GM23248 (cell line): ENCODE data around the gene FKBP8. TPM values are rescaled to one million over a fixed set of nuclear protein-coding genes. Genes with fewer than 3 reads are reported as not detected.

Experiments used
- DNase-seq: peaks from one replicate; pipeline ENCODE4 v3.0.0-alpha.2; 2015
- H2AFZ ChIP-seq: fragments of 200-600 bp; sonication (generic); 2 replicates; pipeline ENCODE4 v1.6.1; 2016; ENCODE audit warnings: antibody characterized with exemption
- H3F3A ChIP-seq: fragments of 200-600 bp; sonication (generic); 2 replicates; pipeline ENCODE4 v1.6.1; 2016; ENCODE audit warnings: mild to moderate bottlenecking, antibody characterized with exemption, mixed run types; ENCODE audit not compliant: insufficient read depth
- H3K27ac ChIP-seq: fragments of 200-600 bp; sonication (generic); 2 replicates; pipeline ENCODE4 v1.5.1; 2016; ENCODE audit warnings: mild to moderate bottlenecking
- H3K27me3 ChIP-seq: fragments of 200-600 bp; sonication (generic); replicated peaks from 2 replicates; pipeline ENCODE4 v1.6.1; 2016; ENCODE audit warnings: mild to moderate bottlenecking; ENCODE audit not compliant: insufficient read depth
- H3K36me3 ChIP-seq: fragments of 200-600 bp; sonication (generic); 2 replicates; pipeline ENCODE4 v1.6.1; 2016; ENCODE audit warnings: low read depth, mild to moderate bottlenecking
- H3K4me1 ChIP-seq: fragments of 200-600 bp; sonication (generic); 2 replicates; pipeline ENCODE4 v1.6.1; 2016; ENCODE audit warnings: mild to moderate bottlenecking; ENCODE audit not compliant: insufficient read depth
- H3K4me2 ChIP-seq: fragments of 200-600 bp; sonication (generic); one replicate; pipeline ENCODE4 v1.6.1; 2016; ENCODE audit warnings: mild to moderate bottlenecking; ENCODE audit not compliant: unreplicated experiment
- H3K4me3 ChIP-seq: fragments of 200-600 bp; sonication (generic); 2 replicates; pipeline ENCODE4 v1.5.1; 2016; ENCODE audit warnings: mild to moderate bottlenecking
- H3K79me2 ChIP-seq: fragments of 200-600 bp; sonication (generic); 2 replicates; pipeline ENCODE4 v1.6.1; 2016; ENCODE audit warnings: mild to moderate bottlenecking; ENCODE audit not compliant: insufficient read depth
- H3K9ac ChIP-seq: fragments of 200-600 bp; sonication (generic); 2 replicates; pipeline ENCODE4 v1.6.1; 2016; ENCODE audit warnings: mild to moderate bottlenecking
- H3K9me2 ChIP-seq: fragments of 200-600 bp; sonication (generic); 2 replicates; pipeline ENCODE4 v1.6.1; 2016; ENCODE audit warnings: mixed run types, mild to moderate bottlenecking, moderate library complexity; ENCODE audit not compliant: insufficient read depth
- H3K9me3 ChIP-seq: fragments of 200-600 bp; sonication (generic); one replicate; pipeline ENCODE4 v1.6.1; 2017; ENCODE audit warnings: low read depth
- H4K20me1 ChIP-seq: fragments of 200-600 bp; sonication (generic); 2 replicates; pipeline ENCODE4 v1.6.0; 2016; ENCODE audit not compliant: insufficient read depth
- EZH2 ChIP-seq: fragments of 200-600 bp; sonication (generic); IDR thresholded peaks from 2 replicates; pipeline ENCODE4 v1.6.1; 2018; ENCODE audit warnings: antibody characterized with exemption, mild to moderate bottlenecking; ENCODE audit not compliant: insufficient read depth, poor library complexity, severe bottlenecking
- EZH2phosphoT487 ChIP-seq: fragments of 200-600 bp; sonication (generic); IDR thresholded peaks from 2 replicates; pipeline ENCODE4 v1.6.1; 2018; ENCODE audit warnings: antibody characterized with exemption, moderate library complexity, mild to moderate bottlenecking, low read depth; ENCODE audit not compliant: insufficient read depth
- WGBS, 2 experiments: methylation state at CpG; one replicate each; pipeline ENCODE4 v1.1.6; 2015 to 2017; ENCODE audit warnings: low lambda C conversion rate in 2 of 2, low coverage in 1 of 2; ENCODE audit errors: missing lambda C conversion rate in 2 of 2; 5-methylcytosine and 5-hydroxymethylcytosine counted together
- in situ Hi-C: fragments of 300-500 bp; cut with MboI; formaldehyde crosslinking; loops from 2 replicates; pipeline ENCODE4 v1.15.0; 2020
- polyA plus RNA-seq: library from polyadenylated mRNA; unstranded; fragments of >200 nt; fragmentation: Nextera tagmentation; extraction: Ambion mirVana; gene quantifications from 2 replicates; pipeline ENCODE4 v1.2.1, GENCODE V29; 2016
- total RNA-seq: library from RNA; depleted of rRNA; stranded (reverse); fragments of >200 nt; shearing (Covaris generic); gene quantifications from 2 replicates; pipeline ENCODE4 v1.2.3, GENCODE V29; 2014

The FKBP8 gene
- total and polyA plus RNA-seq, 2 experiments from 2014 or later, result 195 to 466 TPM

GRCh38 chr19:18532168-18532890 is 11.0 kb downstream of the FKBP8 start:
- TF ChIP-seq EZH2phosphoT487, result no peak
- no peak for TF ChIP-seq EZH2
- in situ Hi-C loops, result no loop called here
- no peaks in the 10 kb centered on the region for H3K9me2 ChIP-seq
- no peak overlapping the region for H3K4me3 ChIP-seq
- H3K4me2 ChIP-seq, result no peak overlapping the region
- H3K27ac ChIP-seq, result no peak overlapping the region
- H3K36me3 ChIP-seq, result peaks cover 4% of the 10 kb centered on the region; the same call in 1 of the 2 replicates
- H3K9ac ChIP-seq, result no peak overlapping the region
- no peaks in the 10 kb centered on the region for H3K27me3 ChIP-seq
- no peaks in the 10 kb centered on the region for H3F3A ChIP-seq
- H3K79me2 ChIP-seq, result no peaks in the 10 kb centered on the region
- H3K9me3 ChIP-seq, result no peaks in the 10 kb centered on the region
- 99% methylated on average over 21 to 22 of the region's 22 CpGs for WGBS, 2 experiments
- DNase-seq, result no peak
- no peaks in the 10 kb centered on the region for H4K20me1 ChIP-seq
- H2AFZ ChIP-seq, result no peak overlapping the region
- H3K4me1 ChIP-seq, result no peaks in the 10 kb centered on the region

GRCh38 chr19:18531485-18531884 is 11.9 kb downstream of the FKBP8 start:
- H3F3A ChIP-seq, result no peaks in the 10 kb centered on the region
- no peak overlapping the region for H3K4me3 ChIP-seq
- H3K9me2 ChIP-seq, result no peaks in the 10 kb centered on the region
- H4K20me1 ChIP-seq, result no peaks in the 10 kb centered on the region
- in situ Hi-C loops, result no loop called here
- H3K4me1 ChIP-seq, result no peaks in the 10 kb centered on the region
- no peak overlapping the region for H2AFZ ChIP-seq
- H3K27me3 ChIP-seq, result no peaks in the 10 kb centered on the region
- 89 to 91% methylated on average over 7 to 9 of the region's 9 CpGs for WGBS, 2 experiments
- DNase-seq, result no peak
- no peaks in the 10 kb centered on the region for H3K9me3 ChIP-seq
- no peak overlapping the region for H3K27ac ChIP-seq
- no peaks in the 10 kb centered on the region for H3K79me2 ChIP-seq
- H3K36me3 ChIP-seq, result peaks cover 4% of the 10 kb centered on the region; the same call in 1 of the 2 replicates
- no peak for TF ChIP-seq EZH2
- no peak for TF ChIP-seq EZH2phosphoT487
- no peak overlapping the region for H3K4me2 ChIP-seq
- H3K9ac ChIP-seq, result no peak overlapping the region

GRCh38 chr19:18529782-18530181 is 13.6 kb downstream of the FKBP8 start:
- TF ChIP-seq EZH2 (no peak), EZH2phosphoT487 (no peak)
- H3K9ac ChIP-seq, result no peak overlapping the region
- H3K4me3 ChIP-seq, result no peak overlapping the region
- no peaks in the 10 kb centered on the region for H4K20me1 ChIP-seq
- H3F3A ChIP-seq, result no peaks in the 10 kb centered on the region
- H3K27ac ChIP-seq, result no peak overlapping the region
- H3K36me3 ChIP-seq, result peaks cover 4% of the 10 kb centered on the region; the same call in 1 of the 2 replicates
- H3K79me2 ChIP-seq, result no peaks in the 10 kb centered on the region
- H3K27me3 ChIP-seq, result no peaks in the 10 kb centered on the region
- H3K4me1 ChIP-seq, result no peaks in the 10 kb centered on the region
- H3K4me2 ChIP-seq, result no peak overlapping the region
- DNase-seq, result peak; percentile 32
- 59 to 61% methylated on average over 6 to 7 of the region's 7 CpGs for WGBS, 2 experiments
- in situ Hi-C loops, result no loop called here
- no peaks in the 10 kb centered on the region for H3K9me2 ChIP-seq
- H2AFZ ChIP-seq, result no peak overlapping the region
- H3K9me3 ChIP-seq, result no peaks in the 10 kb centered on the region

GRCh38 chr19:18526316-18526715 is 17.1 kb downstream of the FKBP8 start:
- whole genome bisulfite sequencing, 2 experiments, result 82 to 83% methylated on average over 9 of the region's 9 CpGs
- peaks cover 5% of the 10 kb centered on the region for H3K79me2 ChIP-seq
- H3K27ac ChIP-seq, result no peak overlapping the region
- TF ChIP-seq EZH2 (no peak), EZH2phosphoT487 (no peak)
- no peaks in the 10 kb centered on the region for H3K4me1 ChIP-seq
- H3K9ac ChIP-seq, result no peak overlapping the region
- no peaks in the 10 kb centered on the region for H3K9me2 ChIP-seq
- no peak overlapping the region for H2AFZ ChIP-seq
- H3K4me3 ChIP-seq, result no peak overlapping the region
- no peak for DNase-seq
- no peaks in the 10 kb centered on the region for H4K20me1 ChIP-seq
- in situ Hi-C loops, result no loop called here
- no peaks in the 10 kb centered on the region for H3F3A ChIP-seq
- H3K36me3 ChIP-seq, result no peaks in the 10 kb centered on the region
- no peaks in the 10 kb centered on the region for H3K9me3 ChIP-seq
- H3K4me2 ChIP-seq, result no peak overlapping the region
- no peaks in the 10 kb centered on the region for H3K27me3 ChIP-seq
